Measurements from ENCODE around the gene ELOA2. TPM values are rescaled to one million over a fixed set of nuclear protein-coding genes. Genes with fewer than 3 reads are reported as not detected.

Gene ELOA2
- total RNA-seq, 1 experiment from 2014 or later, result not detected

Other genes with a start within 250 kb of the ELOA2 start
- gene PIAS2, start 118.1 kb downstream of the ELOA2 start, total RNA-seq (2014; rRNA removed), result 12.9 and 13.5 TPM in 2 replicates
- 2.0 and 6.6 TPM in 2 replicates for gene KATNAL2, start 118.0 kb downstream of the ELOA2 start, total RNA-seq (2014; rRNA removed)
- 6.3 TPM in 2 replicates for gene HDHD2, start 114.9 kb upstream of the ELOA2 start, total RNA-seq (2014; rRNA removed)
- 9.2 and 23.2 TPM in 2 replicates for gene IER3IP1, start 140.7 kb upstream of the ELOA2 start, total RNA-seq (2014; rRNA removed)
- not detected in 2 replicates for gene SKOR2, start 216.0 kb upstream of the ELOA2 start, total RNA-seq (2014; rRNA removed)